Measurements from ENCODE around the gene TPGS1.
"Not testable (repeated sequence)": the region's sequence is repeated elsewhere in the genome, so short reads cannot be mapped to it uniquely, and the experiment has no call there.

The TPGS1 gene

DNA sequence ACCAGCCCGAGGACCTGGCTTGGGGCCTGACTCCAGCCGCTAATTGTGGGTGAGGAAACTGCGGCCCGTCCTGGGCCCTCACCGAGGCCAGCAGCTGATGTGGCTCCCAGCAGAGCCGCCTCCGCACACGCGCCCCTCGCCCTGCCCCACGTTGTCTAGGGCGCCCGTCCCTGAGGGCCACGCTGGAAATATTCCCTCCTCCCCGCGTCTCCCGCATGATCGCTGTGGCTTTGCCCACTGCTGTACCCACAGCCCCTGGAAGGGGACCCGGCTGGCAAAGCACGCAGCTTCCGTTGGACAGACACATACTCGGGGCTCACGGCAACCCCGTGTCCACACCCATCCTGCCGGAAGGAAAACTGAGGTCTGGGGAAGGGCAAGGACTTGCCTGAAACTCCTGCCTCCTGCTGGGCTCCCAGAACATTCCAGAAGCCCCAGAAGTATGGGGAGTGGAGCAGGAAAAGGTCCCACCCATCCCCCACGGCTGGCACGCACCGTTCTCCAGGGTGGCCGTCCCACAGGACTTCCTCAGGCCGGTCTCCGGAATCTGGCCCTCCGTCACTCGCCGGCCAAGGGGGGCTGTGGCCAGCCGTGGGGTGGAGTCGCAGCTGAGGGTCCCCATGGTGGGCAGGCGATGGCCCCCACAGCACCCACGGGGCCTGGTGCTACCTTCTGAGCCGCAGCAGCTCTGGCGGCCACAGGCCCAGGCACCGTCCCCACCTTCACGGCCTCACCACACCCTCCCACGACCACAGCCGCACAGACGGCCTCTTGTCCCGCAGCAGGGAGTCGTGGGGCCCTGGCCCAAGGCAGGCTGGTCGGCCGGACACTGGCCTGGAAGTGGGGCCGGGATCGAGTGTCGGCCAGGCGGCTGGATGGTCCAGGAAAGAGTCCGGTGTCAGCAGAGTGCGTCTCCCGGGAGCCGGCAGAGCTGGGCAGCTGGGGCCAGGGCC lies 32.9 kb upstream of the TPGS1 start:
- in situ Hi-C loops (cut with MboI; ENCODE audit: low sequenced_read_pairs), result no loop called here

- in situ Hi-C loops (cut with MboI; ENCODE audit: low sequenced_read_pairs), result no loop called here
These were observed 31.9 kb upstream of the TPGS1 start for GRCh38 chr19:475360-475759.

GRCh38 chr19:478236-478903 lies 28.9 kb upstream of the TPGS1 start:
- in situ Hi-C loops (cut with MboI; ENCODE audit: low sequenced_read_pairs), result no loop called here

DNA sequence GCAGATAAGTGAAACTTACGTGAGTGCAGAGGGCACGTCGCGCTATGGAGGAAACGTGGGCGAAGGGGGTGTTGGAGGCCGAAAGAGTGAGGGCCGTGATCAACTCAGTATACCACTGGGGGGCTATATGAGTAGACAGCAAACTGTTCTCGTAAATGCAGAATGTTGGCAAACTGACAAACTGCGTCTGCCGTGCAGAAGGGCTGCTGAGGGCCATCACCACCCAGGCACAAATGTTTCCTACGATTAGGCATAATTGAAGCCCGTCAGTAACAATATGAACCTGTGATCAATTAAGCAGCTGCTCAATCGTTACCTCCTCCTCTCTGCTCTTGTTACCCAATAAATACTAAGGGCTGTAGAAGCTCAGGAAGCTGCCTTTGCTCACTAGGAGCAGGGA lies 28.3 kb upstream of the TPGS1 start:
- in situ Hi-C loops (cut with MboI; ENCODE audit: low sequenced_read_pairs), result no loop called here

- in situ Hi-C loops (cut with MboI; ENCODE audit: low sequenced_read_pairs), result no loop called here
These were observed 27.1 kb upstream of the TPGS1 start for GRCh38 chr19:480016-480855.

GRCh38 chr19:481100-481499 lies 26.2 kb upstream of the TPGS1 start:
- in situ Hi-C loops (cut with MboI; ENCODE audit: low sequenced_read_pairs), result not testable (repeated sequence)

- in situ Hi-C loops (cut with MboI; ENCODE audit: low sequenced_read_pairs), result no loop called here
These were observed 24.9 kb upstream of the TPGS1 start for GRCh38 chr19:482186-483041.

GRCh38 chr19:483332-484072 lies 23.8 kb upstream of the TPGS1 start:
- in situ Hi-C loops (cut with MboI; ENCODE audit: low sequenced_read_pairs), result no loop called here

DNA sequence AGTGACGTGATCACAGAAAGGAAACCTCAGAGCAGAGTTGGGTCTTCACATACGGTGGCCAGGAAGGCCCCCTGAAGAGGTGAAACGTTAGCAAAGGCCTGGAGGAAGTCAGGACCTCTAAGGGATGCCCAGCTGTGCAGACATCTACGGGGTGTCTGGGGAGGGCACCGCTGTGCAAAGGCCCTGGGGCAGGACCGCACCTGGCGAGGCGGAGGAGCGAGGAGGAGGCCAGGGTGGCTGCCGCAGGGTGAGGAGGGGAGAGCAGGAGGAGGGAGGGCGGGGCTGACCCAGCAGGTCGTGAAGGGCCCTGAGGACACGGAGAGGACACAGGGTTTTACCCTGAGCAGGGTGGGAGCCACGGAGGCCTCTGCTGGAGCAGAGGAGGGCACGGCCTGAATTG lies 22.8 kb upstream of the TPGS1 start:
- in situ Hi-C loops (cut with MboI; ENCODE audit: low sequenced_read_pairs), result no loop called here

GRCh38 chr19:485077-485476 lies 22.2 kb upstream of the TPGS1 start:
- in situ Hi-C loops (cut with MboI; ENCODE audit: low sequenced_read_pairs), result no loop called here

DNA sequence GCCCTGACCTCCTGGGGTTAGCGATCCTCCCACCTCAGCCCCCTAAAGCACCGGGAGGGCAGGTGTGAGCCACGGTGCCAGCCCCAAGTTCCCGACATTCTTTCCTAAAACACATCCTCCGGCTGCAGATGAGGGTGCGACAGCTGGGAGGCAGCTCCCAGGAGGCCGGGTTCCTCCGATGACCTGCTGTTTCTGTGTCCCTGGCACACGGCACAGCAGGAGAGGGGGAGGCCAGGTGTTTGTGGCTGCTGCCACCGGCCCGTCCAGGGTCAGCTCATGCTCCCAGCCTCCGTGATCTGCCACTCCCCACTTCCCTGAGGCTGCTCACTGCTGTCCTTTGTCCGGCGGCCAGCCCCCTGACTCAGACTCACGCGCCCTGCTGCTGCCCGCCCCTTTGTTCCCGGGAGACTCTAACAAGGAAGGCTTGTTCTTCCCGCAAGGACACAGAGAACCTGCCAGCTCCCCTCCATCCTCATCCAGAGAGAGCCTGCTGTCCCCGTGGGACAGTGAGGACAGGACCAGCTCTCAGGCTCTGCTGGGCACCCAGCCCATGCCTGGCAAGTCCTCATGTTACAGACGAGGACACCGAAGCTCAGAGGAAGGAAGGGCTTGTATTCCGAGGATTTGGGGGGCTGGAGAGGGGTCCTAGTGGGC lies 21.6 kb upstream of the TPGS1 start:
- in situ Hi-C loops (cut with MboI; ENCODE audit: low sequenced_read_pairs), result no loop called here

DNA sequence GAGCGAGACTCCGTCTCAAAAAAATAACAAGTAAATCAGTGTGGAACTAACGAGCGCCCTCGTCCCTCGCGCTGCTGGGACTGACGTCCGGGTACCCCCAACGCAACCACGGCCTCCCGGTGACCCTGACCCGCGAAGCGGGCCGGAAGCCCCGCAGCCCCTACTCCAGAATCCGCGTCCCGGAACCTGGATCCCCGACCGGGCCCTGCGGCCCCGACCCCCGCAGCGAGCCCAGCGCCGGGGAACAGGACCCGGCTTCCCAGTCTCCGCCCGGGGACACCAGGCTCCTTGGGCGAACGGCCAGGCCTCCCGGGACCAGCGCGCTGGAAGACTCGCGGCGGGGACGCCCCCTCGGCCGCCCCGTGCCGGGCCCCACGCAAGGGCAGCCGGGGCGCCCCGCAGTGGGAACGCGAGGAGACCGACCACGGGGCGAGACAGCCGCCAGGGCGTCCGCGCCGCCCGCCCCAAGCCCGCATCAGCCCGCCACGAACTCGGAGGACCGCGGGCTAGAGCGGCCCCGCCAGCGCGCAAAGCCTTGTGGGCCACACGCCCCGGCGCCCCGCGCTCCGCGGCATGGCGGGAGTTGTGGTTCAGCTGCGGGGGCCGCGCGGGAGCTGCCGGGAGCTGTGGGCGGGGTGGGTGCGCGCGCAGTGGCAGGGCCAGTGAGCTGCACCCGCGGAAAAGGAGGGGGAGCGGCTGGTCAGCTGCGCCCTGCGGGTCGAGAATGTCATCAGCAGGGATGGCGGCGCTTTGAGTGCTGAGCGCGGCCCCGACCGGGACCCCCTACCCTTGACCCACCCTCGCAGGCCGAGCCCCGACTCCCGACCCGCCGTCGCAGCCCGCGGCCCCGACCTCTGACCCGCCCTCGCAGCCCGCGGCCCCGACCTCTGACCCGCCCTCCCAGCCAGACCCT lies 18.5 kb upstream of the TPGS1 start:
- in situ Hi-C loops (cut with MboI; ENCODE audit: low sequenced_read_pairs), result no loop called here

DNA sequence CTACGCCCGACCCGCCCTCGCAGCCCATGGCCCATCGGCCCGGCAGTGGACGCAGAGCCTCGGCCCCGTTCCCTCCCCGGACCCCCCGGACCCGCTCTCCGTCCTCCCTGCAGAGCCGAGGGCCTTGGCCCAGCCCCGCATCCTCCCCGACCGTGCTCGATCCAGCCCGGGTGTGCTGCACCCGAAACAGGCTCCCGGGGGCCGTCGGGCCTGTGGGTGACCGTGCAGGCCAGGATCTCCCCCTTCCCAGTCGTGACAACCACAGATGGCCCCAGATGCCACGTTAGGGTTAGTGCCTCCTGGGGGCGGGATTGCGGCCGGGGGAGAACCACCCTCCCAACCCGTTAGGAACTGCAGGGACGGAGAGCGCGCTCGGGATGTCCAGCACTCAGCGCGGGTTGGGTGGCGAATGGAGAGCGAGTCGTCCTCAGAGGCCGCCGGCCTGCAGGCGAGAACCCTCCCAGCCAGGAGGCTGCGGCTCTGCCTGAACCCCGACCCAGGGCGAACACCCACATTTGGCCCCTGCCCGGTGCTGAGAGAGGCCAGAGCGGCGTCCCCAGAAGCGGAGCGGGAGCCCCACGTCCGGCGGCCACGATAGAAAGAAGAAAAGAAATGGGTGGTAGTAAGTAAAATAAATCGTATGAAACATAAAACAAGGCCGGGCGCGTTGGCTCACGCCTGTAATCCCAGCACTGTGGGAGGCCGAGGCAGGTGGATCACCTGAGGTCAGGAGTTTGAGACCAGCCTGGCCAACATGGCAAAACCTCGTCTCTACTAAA lies 17.7 kb upstream of the TPGS1 start:
- in situ Hi-C loops (cut with MboI; ENCODE audit: low sequenced_read_pairs), result no loop called here

DNA sequence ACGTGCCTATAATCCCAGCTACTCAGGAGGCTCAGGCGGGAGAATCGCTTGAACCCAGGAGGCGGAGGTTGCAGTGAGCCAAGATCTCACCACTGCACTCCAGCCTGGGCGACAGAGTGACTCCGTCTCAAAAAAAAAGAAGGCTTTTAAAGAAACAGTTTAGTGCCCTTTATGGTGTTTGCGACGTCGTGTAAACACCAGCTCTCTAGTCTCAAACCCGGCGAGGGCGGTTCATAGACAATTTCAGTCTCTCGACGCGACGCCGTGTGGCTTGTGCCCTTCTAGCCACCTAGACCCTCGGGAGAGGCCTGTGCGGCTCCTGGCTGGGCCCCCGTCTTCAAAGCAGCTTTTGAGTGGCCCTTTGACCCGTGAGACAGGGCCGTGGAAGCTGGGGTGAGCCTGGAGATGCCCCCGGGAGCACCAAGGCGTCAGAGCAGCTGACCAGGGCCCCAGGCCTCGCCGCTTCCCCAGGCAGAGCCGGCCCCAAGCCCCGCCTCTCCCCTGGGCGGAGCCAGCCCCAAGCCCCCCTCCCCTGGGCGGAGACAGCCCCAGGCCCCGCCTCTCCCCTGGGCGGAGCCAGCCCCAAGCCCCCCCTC lies 16.1 kb upstream of the TPGS1 start:
- in situ Hi-C loops (cut with MboI; ENCODE audit: low sequenced_read_pairs), result no loop called here

DNA sequence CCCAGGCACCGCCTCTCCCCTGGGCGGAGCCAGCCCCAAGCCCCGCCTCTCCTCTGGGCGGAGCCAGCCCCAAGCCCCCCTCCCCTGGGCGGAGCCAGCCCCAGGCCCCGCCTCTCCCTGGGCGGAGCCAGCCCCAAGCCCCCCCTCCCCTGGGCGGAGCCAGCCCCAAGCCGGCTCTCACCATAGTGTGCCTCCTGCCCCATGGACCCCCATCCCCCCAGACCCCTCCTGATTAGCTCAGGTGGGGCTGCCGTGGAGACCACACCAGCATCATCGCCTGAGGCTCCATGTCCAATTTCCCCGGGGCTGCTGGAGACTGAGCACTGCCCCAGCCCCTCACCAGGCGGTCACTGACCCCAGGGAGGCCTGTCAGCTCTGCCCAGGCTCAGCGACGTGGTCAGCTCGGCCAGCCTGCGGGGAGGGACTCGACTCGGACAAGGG lies 15.2 kb upstream of the TPGS1 start:
- in situ Hi-C loops (cut with MboI; ENCODE audit: low sequenced_read_pairs), result no loop called here

- in situ Hi-C loops (cut with MboI; ENCODE audit: low sequenced_read_pairs), result no loop called here
These were observed 13.7 kb upstream of the TPGS1 start for GRCh38 chr19:493391-494170.
